ENCODE data around the gene ORMDL1.

DNA sequence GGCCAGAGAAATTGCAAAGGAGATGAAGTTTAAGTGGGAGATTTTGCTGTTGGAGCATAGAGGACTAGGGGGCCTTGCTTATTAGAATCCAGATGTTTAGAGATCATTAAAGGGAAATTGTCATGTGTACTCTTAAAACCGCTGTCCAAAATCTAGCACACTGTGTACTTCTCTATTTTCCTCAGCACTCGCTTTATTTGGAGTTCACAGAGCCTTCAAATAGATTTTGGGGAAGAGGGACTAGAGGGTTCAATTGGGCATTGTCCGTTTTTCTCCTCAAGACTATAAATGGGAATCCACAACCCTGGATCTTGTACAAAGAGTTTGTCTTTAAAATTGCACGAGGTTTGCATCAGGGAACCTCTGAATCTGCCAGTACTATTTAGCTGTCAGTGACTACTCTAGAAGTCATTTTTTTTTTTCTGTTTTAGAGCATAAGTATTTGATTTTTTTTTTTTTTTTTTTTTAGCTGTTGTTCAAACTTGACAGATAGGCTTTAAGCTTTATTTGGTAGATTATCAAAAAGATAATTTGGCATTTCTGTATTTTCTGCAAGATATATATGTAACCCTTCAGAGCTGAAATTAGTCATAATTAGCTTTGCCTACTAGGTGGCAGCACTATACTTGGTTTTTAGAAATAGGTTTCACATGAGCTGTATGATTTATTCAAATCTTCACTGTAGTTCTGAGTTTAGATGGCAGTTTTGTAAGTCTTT is 14.3 kb upstream of the ORMDL1 start:
- no peak for TF ChIP-seq EZH2 (IDR thresholded peaks at IDR 0.05; ENCODE audit: borderline replicate concordance, low read depth, low read length, severe bottlenecking)
- TF ChIP-seq, protein P1, sequence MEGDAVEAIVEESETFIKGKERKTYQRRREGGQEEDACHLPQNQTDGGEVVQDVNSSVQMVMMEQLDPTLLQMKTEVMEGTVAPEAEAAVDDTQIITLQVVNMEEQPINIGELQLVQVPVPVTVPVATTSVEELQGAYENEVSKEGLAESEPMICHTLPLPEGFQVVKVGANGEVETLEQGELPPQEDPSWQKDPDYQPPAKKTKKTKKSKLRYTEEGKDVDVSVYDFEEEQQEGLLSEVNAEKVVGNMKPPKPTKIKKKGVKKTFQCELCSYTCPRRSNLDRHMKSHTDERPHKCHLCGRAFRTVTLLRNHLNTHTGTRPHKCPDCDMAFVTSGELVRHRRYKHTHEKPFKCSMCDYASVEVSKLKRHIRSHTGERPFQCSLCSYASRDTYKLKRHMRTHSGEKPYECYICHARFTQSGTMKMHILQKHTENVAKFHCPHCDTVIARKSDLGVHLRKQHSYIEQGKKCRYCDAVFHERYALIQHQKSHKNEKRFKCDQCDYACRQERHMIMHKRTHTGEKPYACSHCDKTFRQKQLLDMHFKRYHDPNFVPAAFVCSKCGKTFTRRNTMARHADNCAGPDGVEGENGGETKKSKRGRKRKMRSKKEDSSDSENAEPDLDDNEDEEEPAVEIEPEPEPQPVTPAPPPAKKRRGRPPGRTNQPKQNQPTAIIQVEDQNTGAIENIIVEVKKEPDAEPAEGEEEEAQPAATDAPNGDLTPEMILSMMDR (IDR thresholded peaks at IDR 0.05; ENCODE audit: borderline replicate concordance, extremely low read depth, low read length, poor library complexity, severe bottlenecking), result peak; percentile 61
